HepG2 (cell line): ENCODE data around the gene IQCM. TPM values are rescaled to one million over a fixed set of nuclear protein-coding genes. Genes with fewer than 3 reads are reported as not detected.

ENCODE experiments used
- ATAC-seq: fragments of 200-7000 bp; cut with Tn5 transposase; 3 replicates; pipeline ENCODE4 v1.9.1; 2020; ENCODE audit warnings: mild to moderate bottlenecking, moderate library complexity
- BruUV-seq: library from RNA; stranded (reverse); fragments of 400-500 nt; replicated peaks from 2 replicates; lab custom pipeline; 2021; lab: Mats Ljungman, UMichigan
- CTCF ChIA-PET: fragments of 300-600 bp; formaldehyde crosslinking; extraction: SDS; loops from one replicate; lab custom pipeline; 2021; ENCODE audit warnings: low total read pairs, inconsistent platforms, low intra/inter-chr PET ratio; lab: Yijun Ruan, JAX
- POLR2A ChIA-PET: fragments of 350-600 bp; sonication (Branson Sonifier 250); formaldehyde crosslinking; loops from one replicate; lab custom pipeline; 2020; ENCODE audit warnings: antibody characterized with exemption, inconsistent platforms; lab: Yijun Ruan, JAX
- DNase-seq: peaks from one replicate; pipeline ENCODE4 v3.0.0-alpha.2; 2015; ENCODE audit warnings: low spot score
- FAIRE-seq: peaks from 3 replicates; lab custom pipeline; 2011; peaks lifted over from hg19 to GRCh38; lab: Jason Lieb, UNC
- H2AFZ ChIP-seq: one replicate; pipeline ENCODE4 v1.6.1; 2011; ENCODE audit warnings: low read length, inconsistent platforms
- H3K27ac ChIP-seq: fragments of 300-600 bp; 3 replicates; pipeline ENCODE4 v1.8.0; 2011; ENCODE audit warnings: mixed run types, mild to moderate bottlenecking, mixed read lengths, low read length, inconsistent platforms; ENCODE audit not compliant: insufficient read depth; ENCODE audit errors: extremely low read length
- H3K27me3 ChIP-seq, 2 experiments: fragments of 200-600 bp in 1 of 2; 2 replicates in 1 of 2; 3 replicates in 1 of 2; pipeline versions ENCODE4 v1.6.0 to v1.8.0; 2011; ENCODE audit warnings: low read length in 2 of 2, mild to moderate bottlenecking in 2 of 2, moderate library complexity in 2 of 2, inconsistent platforms in 1 of 2; ENCODE audit not compliant: insufficient read depth in 2 of 2, control insufficient read depth in 1 of 2
- H3K36me3 ChIP-seq, 2 experiments: fragments of 200-600 bp in 1 of 2; replicated peaks in 1 of 2; 2 replicates in 1 of 2; 3 replicates in 1 of 2; pipeline versions ENCODE4 v1.5.1 to v1.8.0; 2011; ENCODE audit warnings: low read length in 2 of 2, inconsistent platforms in 1 of 2; ENCODE audit not compliant: insufficient read depth in 2 of 2, control insufficient read depth in 1 of 2
- H3K4me1 ChIP-seq: 2 replicates; pipeline ENCODE4 v1.5.1; 2012; ENCODE audit warnings: low read length, inconsistent platforms; ENCODE audit not compliant: insufficient read depth
- H3K4me2 ChIP-seq: 2 replicates; pipeline ENCODE4 v1.6.0; 2011; ENCODE audit warnings: low read depth, low read length, inconsistent platforms
- H3K4me3 ChIP-seq, 3 experiments: fragments of 200-600 bp in 1 of 3; sonication (generic), shearing (Covaris generic) in 1 of 3; replicated peaks in 1 of 3; 2 replicates each; pipeline ENCODE4 v1.5.1; 2011 to 2016; ENCODE audit warnings: low read length in 3 of 3, inconsistent platforms in 2 of 3, low read depth in 2 of 3, mild to moderate bottlenecking in 2 of 3, control low read depth in 1 of 3, mixed read lengths in 1 of 3; ENCODE audit not compliant: insufficient read depth in 1 of 3
- H3K79me2 ChIP-seq: one replicate; pipeline ENCODE4 v1.6.1; 2011; ENCODE audit warnings: low read length, inconsistent platforms; ENCODE audit not compliant: insufficient read depth
- H3K9ac ChIP-seq: 2 replicates; pipeline ENCODE4 v1.6.0; 2011; ENCODE audit warnings: mild to moderate bottlenecking, low read depth, low read length, inconsistent platforms; ENCODE audit not compliant: insufficient read depth
- H3K9me3 ChIP-seq: 2 replicates; pipeline ENCODE4 v1.5.1; 2012; ENCODE audit warnings: mild to moderate bottlenecking, low read length
- H4K20me1 ChIP-seq: 2 replicates; pipeline ENCODE4 v1.6.0; 2011; ENCODE audit warnings: inconsistent platforms, mild to moderate bottlenecking, low read length, moderate library complexity; ENCODE audit not compliant: insufficient read depth
- CCAR2 ChIP-seq: fragments of 200-400 bp; formaldehyde crosslinking; optimal IDR thresholded peaks from 2 replicates; pipeline ENCODE3; 2018; ENCODE audit warnings: low read depth, mild to moderate bottlenecking, low read length, moderate library complexity
- EP300 ChIP-seq, 3 experiments: sonication (generic) in 1 of 3; formaldehyde crosslinking in 1 of 3; IDR thresholded peaks; 2 replicates each; pipeline versions ENCODE4 v1.5.1 to v1.6.1; 2011 to 2020; ENCODE audit warnings: low read depth in 2 of 3, low read length in 2 of 3, borderline replicate concordance in 1 of 3, improper control_type of control experiment in 1 of 3, mild to moderate bottlenecking in 1 of 3, missing genetic modification reagents in 1 of 3, moderate library complexity in 1 of 3
- GFI1 ChIP-seq: sonication (generic); formaldehyde crosslinking; IDR thresholded peaks from 2 replicates; pipeline ENCODE4 v1.5.0; 2020; ENCODE audit warnings: missing genetic modification reagents, mild to moderate bottlenecking, borderline replicate concordance
- HMG20B ChIP-seq: conservative IDR thresholded peaks from 2 replicates; pipeline ENCODE4 v1.6.1; 2016; ENCODE audit warnings: missing genetic modification reagents, missing compliant biosample characterization
- HOXD1 ChIP-seq: sonication (generic); formaldehyde crosslinking; IDR thresholded peaks from 2 replicates; pipeline ENCODE4 v1.5.0; 2020; ENCODE audit warnings: missing genetic modification reagents
- TOE1 ChIP-seq: sonication (generic); formaldehyde crosslinking; IDR thresholded peaks from 2 replicates; pipeline ENCODE4 v1.4.0; 2020; ENCODE audit warnings: mild to moderate bottlenecking, missing genetic modification reagents
- ZFP82 ChIP-seq: sonication (generic); formaldehyde crosslinking; IDR thresholded peaks from 2 replicates; pipeline ENCODE4 v1.5.1; 2020; ENCODE audit warnings: mild to moderate bottlenecking, missing genetic modification reagents, borderline replicate concordance
- ZNF34 ChIP-seq: sonication (generic); formaldehyde crosslinking; IDR thresholded peaks from 2 replicates; pipeline ENCODE4 v1.4.0; 2020; ENCODE audit warnings: mild to moderate bottlenecking, missing genetic modification reagents, borderline replicate concordance
- ZNF572 ChIP-seq: sonication (generic); formaldehyde crosslinking; IDR thresholded peaks from 2 replicates; pipeline ENCODE4 v1.5.1; 2020; ENCODE audit warnings: mild to moderate bottlenecking, missing genetic modification reagents
- ZNF589 ChIP-seq: sonication (generic); formaldehyde crosslinking; conservative IDR thresholded peaks from 2 replicates; pipeline ENCODE4 v1.8.0; 2022; ENCODE audit warnings: mild to moderate bottlenecking, moderate library complexity, missing genetic modification reagents
- ZNF747 ChIP-seq: sonication (generic); formaldehyde crosslinking; IDR thresholded peaks from 2 replicates; pipeline ENCODE4 v1.8.1; 2023; ENCODE audit warnings: missing genetic modification reagents, mild to moderate bottlenecking, borderline replicate concordance
- ZNF770 ChIP-seq: sonication (generic); formaldehyde crosslinking; IDR thresholded peaks from 2 replicates; pipeline ENCODE4 v1.5.0; 2020; ENCODE audit warnings: mild to moderate bottlenecking, missing genetic modification reagents
- ZSCAN31 ChIP-seq: sonication (generic); formaldehyde crosslinking; IDR thresholded peaks from 2 replicates; pipeline ENCODE4 v1.5.0; 2020; ENCODE audit warnings: low read depth, mild to moderate bottlenecking, missing genetic modification reagents
- in situ Hi-C: cut with HindIII; loops from 2 replicates; pipeline ENCODE4 v1.10.0; 2017; ENCODE audit warnings: low pct_unique_long_range_greater_than_20kb; ENCODE audit not compliant: extremely low pct_ligation_motif_present
- intact Hi-C: fragments of 100-400 bp; cut with micrococcal nuclease; formaldehyde crosslinking; loops from one replicate; pipeline ENCODE4 v1.10.0; 2022; ENCODE audit not compliant: unreplicated experiment
- polyA plus RNA-seq, 8 experiments: library from polyadenylated mRNA; depleted of rRNA in 3 of 8; stranded (reverse) in 7 of 8; unstranded in 1 of 8; fragments of >200 nt; fragmentation: Illumina TruSeq in 4 of 8; extraction: Trizol in 4 of 8; gene quantifications; 2 replicates each; pipeline versions ENCODE4 v1.2.1 to v1.2.3, GENCODE V29; 2011 to 2016; ENCODE audit warnings: low read depth in 4 of 8, missing spikeins in 1 of 8, mixed read lengths in 1 of 8; ENCODE audit not compliant: insufficient read depth in 1 of 8
- total RNA-seq, 5 experiments: library from RNA; depleted of rRNA; stranded (reverse); fragments of >200 nt; fragmentation: Illumina TruSeq; extraction: Trizol; gene quantifications; 2 replicates each; pipeline ENCODE4 v1.2.3, GENCODE V29; 2016; ENCODE audit warnings: low read depth in 1 of 5
- TF ChIP-seq, protein P1 (sequence below): sonication (generic); formaldehyde crosslinking; IDR thresholded peaks from 2 replicates; pipeline ENCODE4 v1.4.0; 2020; ENCODE audit warnings: missing genetic modification reagents

IQCM gene
- total and polyA plus RNA-seq, 2 of the 13 experiments (the other 11 are each of a cell fraction or from before 2014, with no cell fraction given): not detected

- no peak for TF ChIP-seq CCAR2
- no peak for TF ChIP-seq TOE1 (CRISPR knock-in tag)
- TF ChIP-seq ZNF572 (CRISPR knock-in tag): no peak
- TF ChIP-seq ZSCAN31 (CRISPR knock-in tag): no peak
- no peak for TF ChIP-seq HOXD1
- no peak for TF ChIP-seq ZFP82 (CRISPR knock-in tag)
- no peak for TF ChIP-seq HMG20B (CRISPR knock-in tag)
- TF ChIP-seq ZNF34: no peak
- TF ChIP-seq, protein P1, sequence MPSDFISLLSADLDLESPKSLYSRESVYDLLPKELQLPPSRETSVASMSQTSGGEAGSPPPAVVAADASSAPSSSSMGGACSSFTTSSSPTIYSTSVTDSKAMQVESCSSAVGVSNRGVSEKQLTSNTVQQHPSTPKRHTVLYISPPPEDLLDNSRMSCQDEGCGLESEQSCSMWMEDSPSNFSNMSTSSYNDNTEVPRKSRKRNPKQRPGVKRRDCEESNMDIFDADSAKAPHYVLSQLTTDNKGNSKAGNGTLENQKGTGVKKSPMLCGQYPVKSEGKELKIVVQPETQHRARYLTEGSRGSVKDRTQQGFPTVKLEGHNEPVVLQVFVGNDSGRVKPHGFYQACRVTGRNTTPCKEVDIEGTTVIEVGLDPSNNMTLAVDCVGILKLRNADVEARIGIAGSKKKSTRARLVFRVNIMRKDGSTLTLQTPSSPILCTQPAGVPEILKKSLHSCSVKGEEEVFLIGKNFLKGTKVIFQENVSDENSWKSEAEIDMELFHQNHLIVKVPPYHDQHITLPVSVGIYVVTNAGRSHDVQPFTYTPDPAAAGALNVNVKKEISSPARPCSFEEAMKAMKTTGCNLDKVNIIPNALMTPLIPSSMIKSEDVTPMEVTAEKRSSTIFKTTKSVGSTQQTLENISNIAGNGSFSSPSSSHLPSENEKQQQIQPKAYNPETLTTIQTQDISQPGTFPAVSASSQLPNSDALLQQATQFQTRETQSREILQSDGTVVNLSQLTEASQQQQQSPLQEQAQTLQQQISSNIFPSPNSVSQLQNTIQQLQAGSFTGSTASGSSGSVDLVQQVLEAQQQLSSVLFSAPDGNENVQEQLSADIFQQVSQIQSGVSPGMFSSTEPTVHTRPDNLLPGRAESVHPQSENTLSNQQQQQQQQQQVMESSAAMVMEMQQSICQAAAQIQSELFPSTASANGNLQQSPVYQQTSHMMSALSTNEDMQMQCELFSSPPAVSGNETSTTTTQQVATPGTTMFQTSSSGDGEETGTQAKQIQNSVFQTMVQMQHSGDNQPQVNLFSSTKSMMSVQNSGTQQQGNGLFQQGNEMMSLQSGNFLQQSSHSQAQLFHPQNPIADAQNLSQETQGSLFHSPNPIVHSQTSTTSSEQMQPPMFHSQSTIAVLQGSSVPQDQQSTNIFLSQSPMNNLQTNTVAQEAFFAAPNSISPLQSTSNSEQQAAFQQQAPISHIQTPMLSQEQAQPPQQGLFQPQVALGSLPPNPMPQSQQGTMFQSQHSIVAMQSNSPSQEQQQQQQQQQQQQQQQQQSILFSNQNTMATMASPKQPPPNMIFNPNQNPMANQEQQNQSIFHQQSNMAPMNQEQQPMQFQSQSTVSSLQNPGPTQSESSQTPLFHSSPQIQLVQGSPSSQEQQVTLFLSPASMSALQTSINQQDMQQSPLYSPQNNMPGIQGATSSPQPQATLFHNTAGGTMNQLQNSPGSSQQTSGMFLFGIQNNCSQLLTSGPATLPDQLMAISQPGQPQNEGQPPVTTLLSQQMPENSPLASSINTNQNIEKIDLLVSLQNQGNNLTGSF (CRISPR knock-in tag): no peak
- no peak for TF ChIP-seq ZNF747 (CRISPR knock-in tag)
- no peak for TF ChIP-seq GFI1 (CRISPR knock-in tag)
- TF ChIP-seq EP300 (IDR thresholded peaks at IDR 0.05; ENCODE audit: low read depth in 2 of 2, low read length in 2 of 2): no peak
- TF ChIP-seq EP300 (CRISPR knock-in tag; IDR thresholded peaks at IDR 0.05; ENCODE audit: borderline replicate concordance): no peak
- TF ChIP-seq ZNF770 (CRISPR knock-in tag): no peak
- TF ChIP-seq ZNF589 (CRISPR knock-in tag): no peak
- no peak overlapping the region for H3K4me2 ChIP-seq
- intact Hi-C loops (no loop called here), in situ Hi-C loops (no loop called here)
- no peaks in the 10 kb centered on the region for H4K20me1 ChIP-seq
- H3K27me3 ChIP-seq: no peaks in the 10 kb centered on the region
- H3K27ac ChIP-seq: no peak overlapping the region
- no peaks in the 10 kb centered on the region for H3K79me2 ChIP-seq
- no peaks in the 10 kb centered on the region for H3K9me3 ChIP-seq
- DNase-seq (no peak), FAIRE-seq (no peak), ATAC-seq (no peak)
- no TSS peak for BruUV-seq
- H3K4me3 ChIP-seq: no peak overlapping the region
- no peak overlapping the region for H3K9ac ChIP-seq
- POLR2A ChIA-PET: no interaction called here
- CTCF ChIA-PET: no interaction called here
- no peaks in the 10 kb centered on the region for H3K36me3 ChIP-seq
- no peaks in the 10 kb centered on the region for H3K4me1 ChIP-seq
- H2AFZ ChIP-seq: no peak overlapping the region
These were observed 108.7 kb downstream of the IQCM start for GRCh38 chr4:149706942-149707341.
